ENCODE data around the gene AGAP2.

DNA sequence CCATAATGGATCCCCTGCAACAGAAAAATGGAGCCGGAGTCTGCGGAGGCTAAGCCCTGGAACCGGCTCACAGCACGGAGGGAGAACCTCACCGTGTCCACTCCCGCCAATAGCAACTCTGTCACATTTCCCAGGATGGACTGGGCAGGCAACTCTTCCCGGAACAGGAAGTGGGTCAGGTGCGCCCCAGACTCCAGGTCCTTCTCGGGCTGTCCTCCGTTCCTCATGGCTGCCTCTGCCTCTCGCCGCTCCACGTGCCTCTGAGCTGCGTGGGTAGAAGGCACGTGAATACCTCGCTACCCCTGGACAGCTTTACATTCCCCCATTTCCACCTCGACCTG, 26.1 kb upstream of the AGAP2 start:
- TF ChIP-seq SP4 (IDR thresholded peaks at IDR 0.05; ENCODE audit: low read length): no peak
- TF ChIP-seq NRF1 (IDR thresholded peaks at IDR 0.05; ENCODE audit: low read depth, low read length): no peak
- no peak for TF ChIP-seq ASH2L (IDR thresholded peaks at IDR 0.05; ENCODE audit: low read length)
- TF ChIP-seq, protein P1, sequence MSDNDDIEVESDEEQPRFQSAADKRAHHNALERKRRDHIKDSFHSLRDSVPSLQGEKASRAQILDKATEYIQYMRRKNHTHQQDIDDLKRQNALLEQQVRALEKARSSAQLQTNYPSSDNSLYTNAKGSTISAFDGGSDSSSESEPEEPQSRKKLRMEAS (IDR thresholded peaks at IDR 0.05): peak; percentile 85; the same call in 1 of the 2 replicates
- TF ChIP-seq, protein P2, sequence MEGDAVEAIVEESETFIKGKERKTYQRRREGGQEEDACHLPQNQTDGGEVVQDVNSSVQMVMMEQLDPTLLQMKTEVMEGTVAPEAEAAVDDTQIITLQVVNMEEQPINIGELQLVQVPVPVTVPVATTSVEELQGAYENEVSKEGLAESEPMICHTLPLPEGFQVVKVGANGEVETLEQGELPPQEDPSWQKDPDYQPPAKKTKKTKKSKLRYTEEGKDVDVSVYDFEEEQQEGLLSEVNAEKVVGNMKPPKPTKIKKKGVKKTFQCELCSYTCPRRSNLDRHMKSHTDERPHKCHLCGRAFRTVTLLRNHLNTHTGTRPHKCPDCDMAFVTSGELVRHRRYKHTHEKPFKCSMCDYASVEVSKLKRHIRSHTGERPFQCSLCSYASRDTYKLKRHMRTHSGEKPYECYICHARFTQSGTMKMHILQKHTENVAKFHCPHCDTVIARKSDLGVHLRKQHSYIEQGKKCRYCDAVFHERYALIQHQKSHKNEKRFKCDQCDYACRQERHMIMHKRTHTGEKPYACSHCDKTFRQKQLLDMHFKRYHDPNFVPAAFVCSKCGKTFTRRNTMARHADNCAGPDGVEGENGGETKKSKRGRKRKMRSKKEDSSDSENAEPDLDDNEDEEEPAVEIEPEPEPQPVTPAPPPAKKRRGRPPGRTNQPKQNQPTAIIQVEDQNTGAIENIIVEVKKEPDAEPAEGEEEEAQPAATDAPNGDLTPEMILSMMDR (IDR thresholded peaks at IDR 0.05; ENCODE audit: control extremely low read depth in 1 of 3, insufficient read depth in 1 of 3, low read depth in 1 of 3, low read length in 3 of 3): no peak
- TF ChIP-seq POLR2A (IDR thresholded peaks at IDR 0.05; ENCODE audit: control extremely low read depth in 1 of 2, low read depth in 2 of 2, low read length in 2 of 2): peak in 1 of 2 experiments; percentile 25; a peak in 2 of 3 replicates
- TF ChIP-seq CREB1 (IDR thresholded peaks at IDR 0.05): no peak
